B cell (primary cell): Measurements from ENCODE around the gene CENPP.

Experiments used
- CTCF ChIP-seq: fragments of 200-600 bp; IDR thresholded peaks from one replicate; pipeline ENCODE4 v1.8.0; 2022; ENCODE audit warnings: antibody characterized with exemption, mild to moderate bottlenecking
- EZH2 ChIP-seq: IDR thresholded peaks from 2 replicates; pipeline ENCODE4 v1.6.1; 2012; ENCODE audit warnings: borderline replicate concordance, low read depth, mild to moderate bottlenecking, moderate library complexity, low read length; ENCODE audit not compliant: insufficient read depth, poor library complexity, severe bottlenecking

- TF ChIP-seq CTCF (no peak), EZH2 (no peak)
Observed at GRCh38 chr9:92408747-92409478, 83.2 kb downstream of the CENPP start.
